ENCODE measurements around the gene HAGH.
A peak's percentile ranks its signal among the peaks of the same experiment; 100 is the strongest.

HAGH gene

DNA sequence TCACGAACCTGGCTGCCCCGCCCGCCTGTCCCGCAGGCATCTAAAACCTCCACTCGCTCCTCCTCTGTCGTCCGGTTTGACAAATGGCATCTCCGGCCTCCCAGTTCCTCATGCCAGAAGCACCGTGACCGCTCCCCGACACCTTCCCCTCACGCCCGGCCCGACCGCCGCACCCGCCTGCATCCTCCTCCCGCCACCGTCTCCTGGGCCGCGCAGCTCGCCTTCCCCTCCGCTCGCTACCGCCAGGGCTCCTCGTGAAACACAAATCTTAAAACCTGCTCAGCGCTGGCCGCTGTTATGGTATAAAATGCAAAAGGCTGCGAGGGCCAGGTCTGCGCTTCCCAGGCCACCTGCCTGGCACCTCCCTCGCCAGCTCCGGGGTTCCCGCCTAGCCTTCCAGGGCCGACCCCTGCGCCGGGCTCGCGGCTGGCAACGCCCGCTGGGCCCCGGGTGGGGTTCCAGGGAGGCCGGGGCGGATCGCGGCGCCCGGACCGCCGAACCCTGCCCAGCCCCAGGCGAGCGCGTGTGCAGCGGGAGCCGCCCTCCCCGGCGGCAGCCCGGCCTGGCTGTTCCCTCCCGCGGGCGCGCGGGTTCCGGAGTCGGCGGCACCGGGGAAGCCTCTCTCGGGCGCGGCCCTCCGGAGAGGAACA is 44.7 kb downstream of the HAGH start:
- TF ChIP-seq, protein P1, sequence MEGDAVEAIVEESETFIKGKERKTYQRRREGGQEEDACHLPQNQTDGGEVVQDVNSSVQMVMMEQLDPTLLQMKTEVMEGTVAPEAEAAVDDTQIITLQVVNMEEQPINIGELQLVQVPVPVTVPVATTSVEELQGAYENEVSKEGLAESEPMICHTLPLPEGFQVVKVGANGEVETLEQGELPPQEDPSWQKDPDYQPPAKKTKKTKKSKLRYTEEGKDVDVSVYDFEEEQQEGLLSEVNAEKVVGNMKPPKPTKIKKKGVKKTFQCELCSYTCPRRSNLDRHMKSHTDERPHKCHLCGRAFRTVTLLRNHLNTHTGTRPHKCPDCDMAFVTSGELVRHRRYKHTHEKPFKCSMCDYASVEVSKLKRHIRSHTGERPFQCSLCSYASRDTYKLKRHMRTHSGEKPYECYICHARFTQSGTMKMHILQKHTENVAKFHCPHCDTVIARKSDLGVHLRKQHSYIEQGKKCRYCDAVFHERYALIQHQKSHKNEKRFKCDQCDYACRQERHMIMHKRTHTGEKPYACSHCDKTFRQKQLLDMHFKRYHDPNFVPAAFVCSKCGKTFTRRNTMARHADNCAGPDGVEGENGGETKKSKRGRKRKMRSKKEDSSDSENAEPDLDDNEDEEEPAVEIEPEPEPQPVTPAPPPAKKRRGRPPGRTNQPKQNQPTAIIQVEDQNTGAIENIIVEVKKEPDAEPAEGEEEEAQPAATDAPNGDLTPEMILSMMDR (IDR thresholded peaks at IDR 0.05; ENCODE audit: low read depth, low read length, poor library complexity, severe bottlenecking) = no peak
- TF ChIP-seq EZH2phosphoT487 (IDR thresholded peaks at IDR 0.05; ENCODE audit: borderline replicate concordance, low read length) = no peak
- Histone ChIP-seq H3K36me3 (ENCODE audit: control insufficient read depth, low read length) (peaks cover 27% of the 10 kb centered on the region), H3F3A (ENCODE audit: control insufficient read depth, insufficient read depth) (no peaks in the 10 kb centered on the region), H4K20me1 (ENCODE audit: control insufficient read depth, insufficient read depth, low read depth, low read length) (0 out of 2 replicates have a peak, but pooled peaks cover 5% of the 10 kb centered on the region), H3K27me3 (ENCODE audit: control insufficient read depth, low read length) (no peaks in the 10 kb centered on the region), H3K4me2 (ENCODE audit: low read length) (peak overlapping the region; percentile 93), H3K4me3 (ENCODE audit: low read length) (peak overlapping the region; percentile 82), H3K9me3 (ENCODE audit: control insufficient read depth, insufficient read depth, low read length) (no peaks in the 10 kb centered on the region), H3K79me2 (ENCODE audit: control insufficient read depth, low read length) (peaks cover 52% of the 10 kb centered on the region), H3K9me2 (replicated peaks; ENCODE audit: control insufficient read depth, low read length) (no peaks in the 10 kb centered on the region), H3K27ac (ENCODE audit: low read depth, low read length) (no peak overlapping the region), H3K4me1 (ENCODE audit: control insufficient read depth, low read length) (peaks cover 16% of the 10 kb centered on the region)

DNA sequence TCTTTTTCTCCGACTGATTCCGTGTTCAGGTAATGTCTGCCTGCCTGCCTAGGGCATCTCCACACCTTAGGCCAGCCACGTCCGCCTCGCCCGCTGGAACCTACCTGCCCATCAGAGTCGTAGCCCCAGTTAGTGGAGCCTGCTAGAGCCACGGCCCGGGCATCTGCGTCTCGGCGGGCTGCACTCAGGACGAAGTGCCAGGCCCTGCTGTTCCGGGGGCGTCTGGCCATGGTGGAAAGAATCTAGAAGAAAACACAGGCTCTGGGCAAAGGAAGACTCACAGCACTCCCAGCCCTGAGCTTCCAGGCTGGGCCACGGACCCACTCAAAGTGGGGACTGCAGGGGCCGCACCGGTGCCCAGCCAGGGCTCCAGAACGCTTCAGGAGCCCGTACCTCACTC is 45.4 kb downstream of the HAGH start:
- Histone ChIP-seq H3F3A (ENCODE audit: control insufficient read depth, insufficient read depth) (no peaks in the 10 kb centered on the region), H3K27ac (ENCODE audit: low read depth, low read length) (no peak overlapping the region), H3K9me3 (ENCODE audit: control insufficient read depth, insufficient read depth, low read length) (no peaks in the 10 kb centered on the region), H3K27me3 (ENCODE audit: control insufficient read depth, low read length) (no peaks in the 10 kb centered on the region), H3K4me3 (ENCODE audit: low read length) (peak overlapping the region; percentile 82), H3K36me3 (ENCODE audit: control insufficient read depth, low read length) (peaks cover 33% of the 10 kb centered on the region), H3K4me1 (ENCODE audit: control insufficient read depth, low read length) (peaks cover 16% of the 10 kb centered on the region), H3K79me2 (ENCODE audit: control insufficient read depth, low read length) (peaks cover 46% of the 10 kb centered on the region), H3K9me2 (replicated peaks; ENCODE audit: control insufficient read depth, low read length) (no peaks in the 10 kb centered on the region), H3K4me2 (ENCODE audit: low read length) (peak overlapping the region; percentile 93), H4K20me1 (ENCODE audit: control insufficient read depth, insufficient read depth, low read depth, low read length) (0 out of 2 replicates have a peak, but pooled peaks cover 5% of the 10 kb centered on the region)
- TF ChIP-seq, protein P1 (IDR thresholded peaks at IDR 0.05; ENCODE audit: low read depth, low read length, poor library complexity, severe bottlenecking) = no peak
- no peak for TF ChIP-seq EZH2phosphoT487 (IDR thresholded peaks at IDR 0.05; ENCODE audit: borderline replicate concordance, low read length)

DNA sequence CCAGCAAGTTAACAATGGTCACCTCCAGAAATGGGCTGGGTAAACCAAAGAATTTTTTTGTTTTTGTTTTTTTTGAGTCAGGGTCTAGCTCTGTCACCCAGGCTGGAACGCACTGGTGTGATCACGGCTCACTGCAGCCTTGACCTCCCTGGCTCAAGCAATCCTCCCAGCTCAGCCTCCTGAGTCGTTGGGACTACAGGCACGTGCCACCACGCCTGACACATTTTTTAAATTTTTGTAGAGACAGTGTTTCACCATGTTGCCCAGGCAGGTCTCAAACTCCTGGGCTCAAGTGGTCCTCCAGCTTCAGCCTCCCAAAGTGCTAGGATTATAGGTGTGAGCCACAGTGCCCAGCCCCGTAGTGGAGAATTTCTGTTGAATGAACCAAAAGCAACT is 46.0 kb downstream of the HAGH start:
- H3K79me2 ChIP-seq (ENCODE audit: control insufficient read depth, low read length) = peaks cover 40% of the 10 kb centered on the region
- H3K36me3 ChIP-seq (ENCODE audit: control insufficient read depth, low read length) = peaks cover 33% of the 10 kb centered on the region
- TF ChIP-seq, protein P1 (IDR thresholded peaks at IDR 0.05; ENCODE audit: low read depth, low read length, poor library complexity, severe bottlenecking) = no peak
- no peak for TF ChIP-seq EZH2phosphoT487 (IDR thresholded peaks at IDR 0.05; ENCODE audit: borderline replicate concordance, low read length)
- no peaks in the 10 kb centered on the region for H3K27me3 ChIP-seq (ENCODE audit: control insufficient read depth, low read length)
- H3K27ac ChIP-seq (ENCODE audit: low read depth, low read length) = no peak overlapping the region
- H3K4me1 ChIP-seq (ENCODE audit: control insufficient read depth, low read length) = peaks cover 16% of the 10 kb centered on the region
- H4K20me1 ChIP-seq (ENCODE audit: control insufficient read depth, insufficient read depth, low read depth, low read length) = 0 out of 2 replicates have a peak, but pooled peaks cover 5% of the 10 kb centered on the region
- H3F3A ChIP-seq (ENCODE audit: control insufficient read depth, insufficient read depth) = no peaks in the 10 kb centered on the region
- no peaks in the 10 kb centered on the region for H3K9me3 ChIP-seq (ENCODE audit: control insufficient read depth, insufficient read depth, low read length)
- no peak overlapping the region for H3K4me3 ChIP-seq (ENCODE audit: low read length)
- H3K9me2 ChIP-seq (replicated peaks; ENCODE audit: control insufficient read depth, low read length) = no peaks in the 10 kb centered on the region
- H3K4me2 ChIP-seq (ENCODE audit: low read length) = peak overlapping the region; percentile 93; the same call in 1 of the 2 replicates

Data from DOHH2 (cell line).